Endothelial cell of umbilical vein (primary cell): ENCODE measurements around the gene CD80.

Experiments used
- EZH2 ChIP-seq: IDR thresholded peaks from 2 replicates; pipeline ENCODE4 v1.6.1; 2012; ENCODE audit warnings: borderline replicate concordance, low read depth, mild to moderate bottlenecking, moderate library complexity, low read length, inconsistent platforms; ENCODE audit not compliant: severe bottlenecking
- JUN ChIP-seq: IDR thresholded peaks from 2 replicates; pipeline ENCODE4 v1.6.1; 2011; ENCODE audit warnings: borderline replicate concordance, low read depth; ENCODE audit not compliant: insufficient read length, insufficient read depth
- POLR2A ChIP-seq: IDR thresholded peaks from 2 replicates; pipeline ENCODE4 v1.6.1; 2012; ENCODE audit warnings: low read depth, mild to moderate bottlenecking, control low read depth, low read length

DNA sequence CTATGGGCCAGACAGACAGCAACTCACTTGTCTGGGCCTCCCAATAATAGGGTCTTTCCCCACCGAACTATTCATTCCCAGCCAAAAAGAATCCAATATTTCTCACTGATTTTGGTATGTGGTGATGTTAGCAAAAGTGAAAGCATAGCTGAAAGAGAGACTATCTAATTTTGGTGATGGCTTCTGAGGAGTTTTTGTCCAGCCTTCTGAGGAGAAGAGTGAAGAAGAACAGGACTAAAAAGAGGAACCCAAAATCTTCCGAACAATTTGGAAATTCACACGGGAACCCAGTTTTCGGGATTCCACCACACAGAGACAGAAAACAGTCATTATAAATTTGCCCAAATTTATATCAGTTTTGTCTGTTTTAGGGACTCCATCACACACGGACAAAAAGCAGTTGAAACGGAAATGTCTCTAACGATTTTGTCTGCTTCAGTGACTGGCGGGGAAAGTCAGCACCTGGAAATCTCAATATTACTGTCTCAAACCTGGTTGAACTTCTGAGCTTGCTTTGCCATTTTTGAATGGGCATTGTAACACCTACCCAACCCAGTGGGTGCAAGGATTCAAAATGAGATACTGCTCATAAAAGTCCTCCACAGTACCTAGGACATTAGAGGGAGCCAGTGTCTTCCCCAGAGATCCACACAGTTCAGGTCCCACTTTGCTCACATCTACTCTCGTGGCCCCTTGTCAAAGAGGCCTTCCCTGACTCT lies 9.1 kb downstream of the CD80 start:
- TF ChIP-seq JUN (no peak), POLR2A (no peak), EZH2 (no peak)
